ENCODE measurements around the gene INHA. TPM values are rescaled to one million over a fixed set of nuclear protein-coding genes. Genes with fewer than 3 reads are reported as not detected.

Gene INHA
- total RNA-seq, 1 donor from 2014 or later, result 1.2 TPM

DNA sequence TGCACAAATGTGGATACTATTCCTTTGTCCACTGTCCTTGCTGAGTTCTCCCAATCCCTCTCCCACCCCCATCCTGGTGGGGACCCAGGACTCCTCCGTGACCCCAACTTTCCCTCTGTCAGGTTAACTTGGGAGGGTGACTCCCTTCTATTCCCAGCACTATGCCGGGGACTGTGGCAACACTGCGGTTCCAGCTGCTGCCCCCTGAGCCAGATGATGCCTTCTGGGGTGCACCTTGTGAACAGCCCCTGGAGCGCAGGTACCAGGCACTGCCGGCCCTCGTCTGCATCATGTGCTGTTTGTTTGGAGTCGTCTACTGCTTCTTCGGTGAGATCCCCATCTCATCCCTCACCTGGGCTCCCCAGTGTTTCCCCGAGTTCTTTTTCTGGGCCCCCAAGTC, 27.5 kb upstream of the INHA start:
- peak overlapping the region; percentile 68 for H3K27ac Mint-ChIP-seq (ENCODE audit: unreplicated experiment)
- H3K36me3 Mint-ChIP-seq (ENCODE audit: unreplicated experiment), result peaks cover 12% of the 10 kb centered on the region
- H3K9me3 Mint-ChIP-seq (ENCODE audit: unreplicated experiment), result no peaks in the 10 kb centered on the region

DNA sequence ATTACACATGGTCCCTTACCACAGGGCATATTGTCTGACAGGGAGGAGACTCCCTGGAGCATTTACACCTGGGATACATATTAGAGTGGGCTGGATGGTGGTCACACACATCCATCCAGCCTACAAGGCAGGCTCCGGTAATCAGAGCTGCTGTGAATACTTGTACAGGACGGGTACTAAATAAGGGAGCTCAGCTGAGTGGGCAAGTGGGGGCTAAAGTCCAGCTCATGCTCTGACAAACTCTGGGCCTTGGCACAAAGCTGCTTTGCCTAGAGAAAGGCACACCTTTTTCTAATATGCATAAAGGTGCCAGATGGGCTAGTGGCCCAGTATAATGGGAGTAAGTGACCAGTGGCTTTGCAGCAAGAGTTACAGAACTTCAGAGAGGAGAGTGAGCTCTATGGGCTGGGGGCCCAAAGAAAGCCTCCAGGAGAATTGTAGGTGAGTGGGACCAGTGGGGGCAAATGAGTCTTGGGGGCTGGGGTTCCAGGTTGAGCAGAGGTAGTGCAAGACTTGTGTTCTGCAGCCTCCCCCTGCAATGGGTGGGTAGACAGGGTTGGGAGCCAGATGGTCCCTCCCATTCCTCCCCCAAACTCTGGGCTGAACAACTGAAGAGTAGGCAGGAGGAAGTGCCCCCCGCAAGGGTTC, 26.7 kb upstream of the INHA start:
- Mint-ChIP-seq H3K4me3 (ENCODE audit: unreplicated experiment) (no peak overlapping the region), H3K9me3 (ENCODE audit: unreplicated experiment) (no peaks in the 10 kb centered on the region), H3K27ac (ENCODE audit: unreplicated experiment) (no peak overlapping the region)

More for the DNA sequence above, 27.5 kb upstream of the INHA start:
- TF ChIP-seq, protein P1, sequence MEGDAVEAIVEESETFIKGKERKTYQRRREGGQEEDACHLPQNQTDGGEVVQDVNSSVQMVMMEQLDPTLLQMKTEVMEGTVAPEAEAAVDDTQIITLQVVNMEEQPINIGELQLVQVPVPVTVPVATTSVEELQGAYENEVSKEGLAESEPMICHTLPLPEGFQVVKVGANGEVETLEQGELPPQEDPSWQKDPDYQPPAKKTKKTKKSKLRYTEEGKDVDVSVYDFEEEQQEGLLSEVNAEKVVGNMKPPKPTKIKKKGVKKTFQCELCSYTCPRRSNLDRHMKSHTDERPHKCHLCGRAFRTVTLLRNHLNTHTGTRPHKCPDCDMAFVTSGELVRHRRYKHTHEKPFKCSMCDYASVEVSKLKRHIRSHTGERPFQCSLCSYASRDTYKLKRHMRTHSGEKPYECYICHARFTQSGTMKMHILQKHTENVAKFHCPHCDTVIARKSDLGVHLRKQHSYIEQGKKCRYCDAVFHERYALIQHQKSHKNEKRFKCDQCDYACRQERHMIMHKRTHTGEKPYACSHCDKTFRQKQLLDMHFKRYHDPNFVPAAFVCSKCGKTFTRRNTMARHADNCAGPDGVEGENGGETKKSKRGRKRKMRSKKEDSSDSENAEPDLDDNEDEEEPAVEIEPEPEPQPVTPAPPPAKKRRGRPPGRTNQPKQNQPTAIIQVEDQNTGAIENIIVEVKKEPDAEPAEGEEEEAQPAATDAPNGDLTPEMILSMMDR (IDR thresholded peaks at IDR 0.05), result no peak
- DNase-seq (ENCODE audit: extremely low spot score, unreplicated experiment), result no peak
- peaks cover 27% of the 10 kb centered on the region for H3K4me1 Mint-ChIP-seq (ENCODE audit: unreplicated experiment)
- H3K27me3 Mint-ChIP-seq (ENCODE audit: unreplicated experiment), result no peaks in the 10 kb centered on the region
- peak overlapping the region; percentile 81 for H3K4me3 Mint-ChIP-seq (ENCODE audit: unreplicated experiment)

DNA sequence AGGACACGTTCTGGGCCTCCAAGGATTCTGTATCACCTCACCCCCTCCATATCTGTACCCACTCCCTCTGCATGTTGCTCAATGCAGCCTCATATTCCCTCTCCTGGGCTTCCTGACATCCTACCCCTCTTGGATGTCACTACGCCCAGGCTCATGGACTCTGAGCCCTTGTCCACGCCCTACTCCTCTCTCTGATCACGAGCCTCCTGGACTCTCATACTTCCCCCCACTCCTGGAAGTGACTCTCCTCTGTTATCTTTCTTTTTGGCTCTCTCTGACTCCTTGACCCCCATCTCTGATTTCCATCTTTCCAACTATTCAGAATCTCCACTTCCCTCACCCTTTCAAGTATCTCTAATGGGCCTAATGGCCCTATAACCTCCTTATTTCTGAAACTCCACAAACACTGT, 26.2 kb upstream of the INHA start:
- H3K27ac Mint-ChIP-seq (ENCODE audit: unreplicated experiment), result no peak overlapping the region
- peaks cover 29% of the 10 kb centered on the region for H3K4me1 Mint-ChIP-seq (ENCODE audit: unreplicated experiment)
- no peak for DNase-seq (ENCODE audit: extremely low spot score, unreplicated experiment)
- TF ChIP-seq, protein P1 (IDR thresholded peaks at IDR 0.05), result no peak
- no peaks in the 10 kb centered on the region for H3K27me3 Mint-ChIP-seq (ENCODE audit: unreplicated experiment)
- H3K4me3 Mint-ChIP-seq (ENCODE audit: unreplicated experiment), result no peak overlapping the region
- H3K36me3 Mint-ChIP-seq (ENCODE audit: unreplicated experiment), result peaks cover 10% of the 10 kb centered on the region
- no peaks in the 10 kb centered on the region for H3K9me3 Mint-ChIP-seq (ENCODE audit: unreplicated experiment)

More for the DNA sequence above, 26.7 kb upstream of the INHA start:
- TF ChIP-seq, protein P1 (IDR thresholded peaks at IDR 0.05), result no peak
- Mint-ChIP-seq H3K27me3 (ENCODE audit: unreplicated experiment) (no peaks in the 10 kb centered on the region), H3K4me1 (ENCODE audit: unreplicated experiment) (peaks cover 27% of the 10 kb centered on the region), H3K36me3 (ENCODE audit: unreplicated experiment) (peaks cover 12% of the 10 kb centered on the region)
- no peak for DNase-seq (ENCODE audit: extremely low spot score, unreplicated experiment)

DNA sequence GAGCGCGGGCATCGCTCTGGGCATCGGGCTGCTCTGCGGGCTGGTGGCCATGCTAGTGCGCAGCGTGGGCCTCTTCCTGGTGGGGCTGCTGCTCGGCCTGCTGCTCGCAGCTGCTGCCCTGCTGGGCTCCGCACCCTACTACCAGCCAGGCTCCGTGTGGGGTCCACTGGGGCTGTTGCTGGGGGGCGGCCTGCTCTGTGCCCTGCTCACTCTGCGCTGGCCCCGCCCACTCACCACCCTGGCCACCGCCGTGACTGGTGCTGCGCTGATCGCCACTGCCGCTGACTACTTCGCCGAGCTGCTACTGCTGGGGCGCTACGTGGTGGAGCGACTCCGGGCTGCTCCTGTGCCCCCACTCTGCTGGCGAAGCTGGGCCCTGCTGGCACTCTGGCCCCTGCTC, 24.5 kb upstream of the INHA start:
- Mint-ChIP-seq H3K27ac (ENCODE audit: unreplicated experiment) (no peak overlapping the region), H3K9me3 (ENCODE audit: unreplicated experiment) (no peaks in the 10 kb centered on the region), H3K27me3 (ENCODE audit: unreplicated experiment) (no peaks in the 10 kb centered on the region), H3K36me3 (ENCODE audit: unreplicated experiment) (peaks cover 4% of the 10 kb centered on the region), H3K4me3 (ENCODE audit: unreplicated experiment) (no peak overlapping the region), H3K4me1 (ENCODE audit: unreplicated experiment) (peaks cover 22% of the 10 kb centered on the region)
- TF ChIP-seq, protein P1 (IDR thresholded peaks at IDR 0.05), result no peak
- DNase-seq (ENCODE audit: extremely low spot score, unreplicated experiment), result no peak

DNA sequence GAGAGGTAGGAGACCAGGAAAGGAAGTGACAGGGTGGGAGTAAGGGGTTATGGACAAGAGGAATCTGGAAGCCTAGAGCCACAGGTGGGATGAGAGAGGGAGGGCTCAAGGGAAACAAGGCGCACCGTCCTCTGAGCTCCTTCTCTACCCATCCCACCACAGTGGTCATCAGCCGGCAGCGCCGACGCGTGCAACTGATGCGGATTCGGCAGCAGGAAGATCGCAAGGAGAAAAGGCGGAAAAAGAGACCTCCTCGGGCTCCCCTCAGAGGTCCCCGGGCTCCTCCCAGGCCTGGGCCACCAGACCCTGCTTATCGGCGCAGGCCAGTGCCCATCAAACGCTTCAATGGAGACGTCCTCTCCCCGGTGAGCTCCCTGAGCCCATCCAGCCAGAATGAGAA, 23.1 kb upstream of the INHA start:
- Mint-ChIP-seq H3K4me3 (ENCODE audit: unreplicated experiment) (no peak overlapping the region), H3K4me1 (ENCODE audit: unreplicated experiment) (peaks cover 25% of the 10 kb centered on the region), H3K27me3 (ENCODE audit: unreplicated experiment) (no peaks in the 10 kb centered on the region), H3K36me3 (ENCODE audit: unreplicated experiment) (peaks cover 4% of the 10 kb centered on the region), H3K9me3 (ENCODE audit: unreplicated experiment) (no peaks in the 10 kb centered on the region), H3K27ac (ENCODE audit: unreplicated experiment) (no peak overlapping the region)
- no peak for DNase-seq (ENCODE audit: extremely low spot score, unreplicated experiment)
- TF ChIP-seq, protein P1 (IDR thresholded peaks at IDR 0.05), result no peak
